GM12872 (cell line): ENCODE measurements around the gene TMEM150C.
A peak's percentile ranks its signal among the peaks of the same experiment; 100 is the strongest.

Experiments
- TF ChIP-seq, protein P1 (sequence below): IDR thresholded peaks from 3 replicates; pipeline ENCODE4 v1.5.1; 2011; ENCODE audit warnings: low read depth, mild to moderate bottlenecking, low read length, moderate library complexity; ENCODE audit not compliant: insufficient read depth

Gene TMEM150C

DNA sequence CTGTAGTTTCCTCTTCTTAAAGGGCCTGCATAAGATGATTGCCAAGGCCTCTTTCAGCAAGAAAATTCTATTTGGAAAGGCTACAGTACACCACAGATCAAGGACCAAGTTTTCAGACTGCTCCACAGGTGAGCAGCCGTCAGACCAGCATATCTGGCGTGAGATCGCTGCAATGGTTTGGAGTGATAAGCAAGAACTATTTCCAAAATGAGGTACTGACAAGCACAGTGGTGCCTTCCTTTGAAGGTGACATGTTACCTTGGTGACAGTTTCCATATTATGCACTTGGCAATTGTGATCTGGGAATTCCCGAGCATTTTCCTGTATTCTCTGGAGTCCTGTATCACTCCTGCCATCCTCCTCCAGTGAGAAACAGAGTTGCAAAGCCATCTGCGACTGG, 7.3 kb upstream of the TMEM150C start:
- TF ChIP-seq, protein P1, sequence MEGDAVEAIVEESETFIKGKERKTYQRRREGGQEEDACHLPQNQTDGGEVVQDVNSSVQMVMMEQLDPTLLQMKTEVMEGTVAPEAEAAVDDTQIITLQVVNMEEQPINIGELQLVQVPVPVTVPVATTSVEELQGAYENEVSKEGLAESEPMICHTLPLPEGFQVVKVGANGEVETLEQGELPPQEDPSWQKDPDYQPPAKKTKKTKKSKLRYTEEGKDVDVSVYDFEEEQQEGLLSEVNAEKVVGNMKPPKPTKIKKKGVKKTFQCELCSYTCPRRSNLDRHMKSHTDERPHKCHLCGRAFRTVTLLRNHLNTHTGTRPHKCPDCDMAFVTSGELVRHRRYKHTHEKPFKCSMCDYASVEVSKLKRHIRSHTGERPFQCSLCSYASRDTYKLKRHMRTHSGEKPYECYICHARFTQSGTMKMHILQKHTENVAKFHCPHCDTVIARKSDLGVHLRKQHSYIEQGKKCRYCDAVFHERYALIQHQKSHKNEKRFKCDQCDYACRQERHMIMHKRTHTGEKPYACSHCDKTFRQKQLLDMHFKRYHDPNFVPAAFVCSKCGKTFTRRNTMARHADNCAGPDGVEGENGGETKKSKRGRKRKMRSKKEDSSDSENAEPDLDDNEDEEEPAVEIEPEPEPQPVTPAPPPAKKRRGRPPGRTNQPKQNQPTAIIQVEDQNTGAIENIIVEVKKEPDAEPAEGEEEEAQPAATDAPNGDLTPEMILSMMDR: no peak

DNA sequence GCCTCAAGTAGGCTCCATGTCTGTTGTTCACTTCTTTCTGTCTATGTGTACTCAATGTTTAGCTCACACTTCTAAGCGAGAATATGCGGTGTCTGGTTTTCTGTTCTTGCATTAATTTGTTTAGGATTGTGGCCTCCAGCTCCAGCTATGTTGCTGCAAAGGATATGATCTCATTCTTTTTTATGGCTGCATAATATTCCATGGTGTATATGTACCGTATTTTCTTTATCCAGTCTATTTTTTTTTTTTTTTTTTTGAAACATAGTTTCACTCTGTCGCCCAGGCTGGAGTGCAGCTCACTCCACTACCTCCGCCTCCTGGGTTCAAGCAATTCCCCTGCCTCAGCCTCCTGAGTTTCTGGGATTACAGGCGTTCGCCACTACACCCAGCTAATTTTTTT, 5.7 kb upstream of the TMEM150C start:
- TF ChIP-seq, protein P1: no peak

- TF ChIP-seq, protein P1: no peak
These were observed 721 bp upstream of the TMEM150C start for GRCh38 chr4:82562564-82562854.

GRCh38 chr4:82560853-82561785, 669 bp downstream of the TMEM150C start:
- TF ChIP-seq, protein P1: no peak

- TF ChIP-seq, protein P1: no peak
These were observed 2.1 kb downstream of the TMEM150C start for GRCh38 chr4:82559735-82560120.

GRCh38 chr4:82555276-82555675, 6.5 kb downstream of the TMEM150C start:
- TF ChIP-seq, protein P1: peak; percentile 22; the same call in 1 of the 3 replicates

DNA sequence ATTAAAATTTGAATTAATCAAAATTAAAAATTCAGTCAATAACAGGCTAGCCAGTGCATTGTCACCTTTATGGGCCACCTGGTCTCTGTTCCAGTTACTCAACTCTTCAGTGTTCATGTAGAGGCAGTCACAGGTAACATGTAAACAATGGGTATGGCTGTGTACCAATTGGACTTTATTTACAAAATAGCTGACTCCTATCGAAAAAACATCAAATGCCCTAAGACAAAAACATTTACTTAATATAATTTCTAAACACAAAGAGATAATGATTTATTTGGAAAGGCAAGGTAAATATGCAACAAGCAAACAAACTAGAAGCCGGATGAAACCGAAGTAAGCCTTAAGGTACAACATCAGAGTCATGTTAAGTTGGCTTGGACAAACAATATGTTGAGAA, 8.8 kb downstream of the TMEM150C start:
- TF ChIP-seq, protein P1: no peak
